T-helper 1 cell (primary cell): ENCODE measurements around the gene STRBP.
"Not testable (repeated sequence)": the region's sequence is repeated elsewhere in the genome, so short reads cannot be mapped to it uniquely, and the experiment has no call there.

Source experiments
- DNase-seq, 5 donors: peaks; one replicate each; pipeline ENCODE4 v3.0.0-alpha.2; 2012 to 2020

STRBP gene

DNA sequence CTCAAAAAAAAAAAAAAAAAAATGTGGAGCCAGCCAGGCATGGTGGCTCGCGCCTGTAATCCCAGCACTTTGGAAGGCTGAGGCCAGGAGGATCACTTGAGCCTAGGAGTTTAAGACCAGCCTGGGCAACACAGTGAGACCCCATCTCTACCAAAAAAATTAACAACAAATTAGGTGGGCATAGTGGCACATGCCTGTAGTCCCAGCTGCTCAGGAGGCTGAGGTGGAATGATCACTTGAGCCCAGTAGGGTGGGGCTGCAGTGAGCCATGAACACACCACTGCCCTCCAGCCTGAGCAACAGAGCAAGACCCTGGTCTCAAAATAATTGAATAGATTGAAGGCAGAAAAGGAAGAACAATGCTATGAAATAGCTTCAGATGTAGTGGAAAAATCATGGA lies 82.4 kb downstream of the STRBP start:
- not testable (repeated sequence) for DNase-seq

- no peak for DNase-seq
Observed at GRCh38 chr9:123176949-123177348, 91.4 kb downstream of the STRBP start.

DNA sequence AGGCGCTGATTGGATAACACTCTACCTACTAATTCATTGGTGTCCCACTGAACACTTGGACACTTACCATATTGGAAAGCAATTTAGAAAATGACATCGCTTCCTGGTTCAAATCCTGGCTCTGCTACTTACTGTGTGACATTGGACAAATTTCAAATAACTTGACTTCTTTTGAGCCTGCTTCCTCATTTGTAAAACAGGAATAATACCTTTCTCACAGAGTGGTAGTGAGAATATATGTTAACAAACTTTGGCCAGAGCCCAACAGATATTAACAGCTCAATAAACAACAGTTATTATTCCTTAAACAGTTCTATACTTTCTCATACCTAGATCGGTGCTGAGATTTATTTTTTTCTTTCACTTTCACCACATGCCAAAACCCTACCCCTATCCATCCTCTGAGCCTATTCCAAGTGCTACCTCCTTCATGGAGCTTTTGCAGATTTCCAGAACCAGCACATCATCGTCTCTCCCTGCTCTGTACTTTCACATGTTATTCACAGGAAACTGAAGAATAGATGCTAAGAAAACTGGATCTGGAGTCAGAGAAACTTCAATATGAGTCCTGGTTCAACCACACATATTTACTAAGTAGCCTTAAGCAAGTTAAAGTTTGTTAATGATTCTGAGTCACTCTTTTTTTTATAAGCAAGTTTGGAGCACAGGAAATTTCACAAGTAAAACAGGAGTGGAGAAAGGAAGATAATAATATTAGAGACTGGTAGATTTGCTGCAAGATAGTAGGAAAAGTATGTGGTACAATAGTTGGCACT lies 92.3 kb downstream of the STRBP start:
- DNase-seq: no peak

GRCh38 chr9:123174887-123175518 lies 93.4 kb downstream of the STRBP start:
- no peak for DNase-seq

DNA sequence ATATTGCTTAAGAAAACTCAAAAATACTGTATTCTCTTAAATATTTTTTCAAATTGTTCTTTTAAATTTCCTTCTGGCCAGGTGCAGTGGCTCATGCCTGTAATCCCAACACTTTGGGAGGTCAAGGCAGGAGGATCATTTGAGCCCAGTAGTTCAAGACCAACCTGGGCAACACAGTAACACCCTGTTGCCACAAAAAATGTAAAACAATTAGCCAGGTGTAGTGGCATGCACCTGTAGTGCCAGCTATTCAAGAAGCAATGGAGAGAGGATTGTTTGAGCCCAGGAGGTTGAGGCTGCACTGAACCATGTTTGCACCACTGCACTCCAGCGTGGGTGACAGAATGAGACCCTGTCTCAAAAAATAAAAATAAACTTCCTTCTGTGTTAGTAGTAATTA lies 94.3 kb downstream of the STRBP start:
- DNase-seq: no peak

- DNase-seq: no peak
Observed at GRCh38 chr9:123169926-123170325, 98.5 kb downstream of the STRBP start.

DNA sequence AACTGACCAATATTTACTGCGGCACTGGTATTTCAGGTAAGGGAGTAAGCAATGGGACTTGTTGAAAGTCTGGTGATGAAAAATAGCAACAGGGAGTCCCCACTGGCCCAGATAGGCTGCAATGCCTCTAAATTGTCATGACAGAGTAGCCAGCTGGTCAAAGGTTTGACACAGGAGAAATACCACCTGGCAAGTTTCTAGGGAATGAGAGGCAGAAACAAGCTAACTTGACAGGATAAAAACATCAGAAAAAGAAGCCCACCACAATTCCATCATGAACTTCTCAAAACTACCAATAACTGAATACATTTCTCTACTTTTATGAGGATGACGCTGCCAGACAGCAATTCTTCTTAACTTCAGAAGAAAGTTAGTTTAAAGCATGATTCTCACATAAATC lies 99.8 kb downstream of the STRBP start:
- no peak for DNase-seq

DNA sequence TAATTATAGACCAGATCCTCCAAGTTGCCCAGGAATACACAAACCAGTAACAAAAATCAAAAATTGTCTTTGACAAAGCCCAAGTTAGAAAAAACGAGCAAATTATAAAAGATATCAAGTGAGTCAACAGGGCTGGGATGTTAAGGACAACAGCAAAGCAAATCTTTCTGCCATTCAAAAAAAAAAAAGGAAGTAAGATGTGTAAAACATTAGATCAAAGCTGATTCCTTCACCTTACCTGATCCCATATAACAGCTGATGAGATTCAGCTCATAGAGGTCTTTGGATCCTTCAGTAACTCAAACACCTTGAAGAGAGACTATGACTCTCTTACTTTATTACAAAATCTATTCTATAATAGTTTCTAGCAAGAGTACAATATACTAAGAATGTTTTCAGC lies 100.9 kb downstream of the STRBP start:
- no peak for DNase-seq

DNA sequence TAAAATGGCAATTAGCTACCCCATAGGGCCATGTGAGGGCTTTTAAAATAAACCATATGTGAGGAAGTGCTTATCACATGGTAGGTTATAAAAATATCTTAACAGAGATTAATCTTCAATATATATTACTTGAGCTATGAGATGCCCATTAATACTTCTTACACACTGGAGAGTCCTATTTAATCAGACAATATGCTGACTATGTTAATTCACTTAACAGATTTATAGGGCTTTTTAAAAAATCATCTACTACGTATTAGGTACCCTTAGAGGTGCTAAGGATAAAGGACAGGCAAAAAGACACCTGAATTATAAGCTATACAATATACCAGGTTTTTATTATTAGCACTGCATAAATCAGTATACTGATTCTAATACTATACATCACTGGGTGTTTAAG lies 102.6 kb downstream of the STRBP start:
- DNase-seq: no peak

- DNase-seq: no peak
Observed at GRCh38 chr9:123164285-123164684, 104.1 kb downstream of the STRBP start.

DNA sequence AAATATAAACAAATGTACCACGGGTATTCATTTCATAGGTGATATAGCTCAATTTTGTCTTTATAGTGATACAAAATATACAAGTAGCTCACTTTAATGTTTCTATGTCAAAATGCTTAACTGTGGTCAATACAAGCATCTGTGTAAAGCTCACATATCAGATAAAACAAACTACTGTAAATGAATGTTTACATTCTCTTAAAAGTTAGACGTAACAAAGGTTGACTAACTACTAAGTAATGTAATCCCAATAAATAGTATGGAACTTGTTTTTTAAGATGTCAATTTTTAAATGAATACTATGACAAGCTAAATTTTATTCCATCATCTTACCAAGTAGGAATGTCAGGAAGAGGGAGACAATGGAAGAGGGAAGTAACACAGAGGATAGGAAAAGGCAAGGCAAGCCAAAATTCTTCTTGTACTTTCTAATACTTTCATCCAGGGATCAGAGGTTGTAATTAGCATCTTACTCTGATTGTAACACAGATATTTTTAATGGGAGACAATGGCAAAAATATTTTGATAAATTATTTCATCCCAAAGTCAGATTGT lies 105.5 kb downstream of the STRBP start:
- no peak for DNase-seq

GRCh38 chr9:123162360-123162759 lies 106.0 kb downstream of the STRBP start:
- no peak for DNase-seq

- DNase-seq: no peak
Observed at GRCh38 chr9:123157221-123157620, 111.2 kb downstream of the STRBP start.

DNA sequence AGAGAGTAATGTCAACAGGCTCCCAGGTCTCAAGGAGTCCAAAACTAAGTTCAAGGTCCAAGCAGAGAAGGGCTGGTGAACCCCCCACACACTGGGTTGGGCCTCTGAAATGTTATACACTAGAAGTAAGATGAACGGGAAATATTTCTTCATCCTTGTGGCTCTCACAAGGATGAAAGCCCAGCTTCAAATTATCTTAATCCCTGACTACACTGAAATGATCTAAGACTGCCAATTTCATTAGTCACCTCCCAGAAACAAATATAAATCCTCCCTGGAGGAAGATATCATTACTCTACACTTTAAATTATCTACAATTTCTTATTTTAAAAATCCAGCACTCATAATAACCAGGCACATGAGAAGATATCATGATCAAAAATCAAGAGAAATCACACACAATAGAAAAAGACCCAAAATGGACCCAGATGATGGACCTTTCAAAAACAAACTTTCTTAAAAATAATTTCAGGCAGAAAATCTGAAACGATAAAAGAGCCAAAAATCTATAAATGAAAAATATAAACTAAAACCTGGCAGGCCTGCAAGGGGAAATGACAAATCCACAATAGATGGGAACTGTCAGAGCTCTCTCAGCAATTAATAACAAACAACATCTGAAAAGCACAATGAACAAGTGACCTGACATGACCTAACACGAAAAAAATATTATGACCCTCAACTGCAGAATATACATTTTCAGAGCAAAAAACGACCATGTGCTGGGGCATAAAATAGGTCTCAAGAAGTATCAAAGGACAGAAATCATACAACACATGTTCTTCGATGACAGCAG lies 117.5 kb downstream of the STRBP start:
- DNase-seq: no peak

DNA sequence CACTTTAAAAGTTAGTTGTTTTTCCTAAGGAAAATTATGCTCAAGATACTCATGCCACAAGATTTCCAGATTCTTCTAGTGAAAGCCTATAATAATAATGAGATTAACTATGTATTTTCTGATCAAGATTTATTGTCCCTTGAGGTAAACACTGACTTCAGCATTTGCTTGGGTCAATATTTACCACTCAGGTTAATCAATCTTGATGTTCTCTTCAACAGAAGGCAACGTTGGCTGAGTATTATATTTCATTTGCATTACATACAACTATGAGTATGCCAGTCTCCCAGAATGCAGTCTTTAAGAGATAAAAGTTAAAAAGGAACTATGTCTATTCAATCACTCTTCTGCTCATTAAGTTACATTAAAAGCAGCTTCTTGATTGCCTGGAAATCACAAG lies 119.3 kb downstream of the STRBP start:
- DNase-seq: no peak

DNA sequence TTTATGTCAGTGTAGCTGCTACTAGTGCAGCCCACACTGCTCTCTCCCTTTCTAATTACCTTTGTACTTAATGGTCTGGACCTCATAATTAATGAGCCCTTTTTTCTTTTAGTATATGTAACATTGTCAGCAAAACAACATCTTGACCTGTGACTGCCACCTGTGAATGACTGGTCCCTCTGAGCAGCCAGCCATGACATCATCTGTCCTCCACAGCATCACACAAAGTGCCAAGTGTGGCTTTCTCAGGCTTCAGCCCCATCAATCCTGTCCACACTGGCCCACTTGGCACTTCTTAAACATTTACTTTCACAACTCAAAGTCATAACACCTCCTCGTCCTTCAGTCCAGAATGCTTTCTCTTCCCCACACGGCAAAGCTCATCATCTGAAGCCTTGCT lies 130.2 kb downstream of the STRBP start:
- DNase-seq: no peak

GRCh38 chr9:123135430-123135829 lies 133.0 kb downstream of the STRBP start:
- no peak for DNase-seq

- DNase-seq: no peak
Observed at GRCh38 chr9:123132696-123133095, 135.7 kb downstream of the STRBP start.

DNA sequence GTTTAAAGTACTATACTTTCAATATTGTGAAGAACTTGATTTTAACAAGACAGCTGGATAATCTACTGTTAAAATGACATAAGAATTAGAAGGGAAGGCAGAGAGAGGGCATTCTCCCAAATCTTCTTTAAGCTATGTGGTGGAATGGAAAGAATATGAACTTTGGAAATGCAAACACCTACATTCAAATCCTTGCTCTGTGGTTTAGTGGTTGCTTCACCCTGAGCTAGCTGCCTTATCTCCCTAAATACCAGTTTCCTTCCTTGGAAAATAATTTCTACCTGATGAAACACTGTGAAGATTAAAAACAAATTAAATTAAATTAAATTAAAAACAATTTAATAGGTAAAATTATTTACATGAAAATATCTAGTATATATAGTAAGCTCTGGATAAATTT lies 136.4 kb downstream of the STRBP start:
- no peak for DNase-seq

DNA sequence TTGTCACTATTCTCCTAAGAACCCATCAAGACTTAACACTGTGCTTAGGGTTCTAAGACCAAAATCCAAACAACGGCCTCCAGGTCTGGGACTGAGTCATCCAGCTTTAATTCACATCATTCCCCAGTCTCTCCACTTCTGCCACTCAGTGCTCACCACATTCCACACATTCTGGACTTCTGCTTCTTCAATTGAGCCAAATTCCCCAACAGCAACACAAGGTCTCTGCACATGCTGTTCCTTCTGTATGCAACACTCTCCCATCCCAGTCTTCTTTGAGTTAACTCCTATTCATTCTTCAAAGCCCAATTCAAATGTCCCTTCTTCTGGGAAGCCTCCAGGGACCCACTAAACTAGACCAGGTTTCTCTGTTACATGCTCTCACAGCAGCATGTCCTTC lies 137.1 kb downstream of the STRBP start:
- no peak for DNase-seq

DNA sequence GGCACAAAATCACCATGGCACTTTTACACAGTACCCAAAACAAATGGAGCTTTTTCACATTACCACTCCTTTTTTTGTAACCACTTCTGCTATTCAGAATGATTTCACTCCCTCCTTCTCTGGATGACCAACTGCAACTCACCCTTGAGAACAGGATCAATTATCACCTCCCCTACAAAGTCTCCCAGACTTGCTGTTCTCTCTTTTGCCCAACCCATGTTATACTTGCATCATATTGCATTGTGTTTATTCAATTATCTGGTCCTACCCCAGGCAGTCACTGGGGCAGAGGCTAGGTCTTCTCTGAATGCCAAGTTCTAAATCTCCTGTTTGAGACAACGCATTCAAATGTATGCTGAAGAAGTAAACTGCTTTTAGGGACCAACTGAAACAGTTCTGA lies 139.0 kb downstream of the STRBP start:
- no peak for DNase-seq

DNA sequence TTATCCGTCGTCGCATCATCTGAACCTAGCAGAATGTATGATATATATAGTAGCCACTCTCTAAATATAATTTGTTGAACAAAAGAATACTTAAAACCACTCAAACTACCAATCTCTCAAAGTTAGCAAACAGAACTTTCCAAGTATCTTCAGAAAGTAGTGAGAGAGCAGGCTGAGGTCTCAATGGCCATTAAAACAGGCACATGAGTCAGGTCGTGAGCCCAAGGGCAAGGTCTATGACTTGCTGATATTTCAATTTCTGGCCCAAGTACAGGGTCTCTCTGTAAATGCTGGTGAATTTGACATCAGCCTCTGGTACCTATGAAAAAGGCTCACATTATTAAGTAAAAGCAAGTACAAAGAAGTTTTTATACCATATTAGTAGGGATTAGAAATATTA lies 139.8 kb downstream of the STRBP start:
- no peak for DNase-seq

GRCh38 chr9:123127512-123128075 lies 140.8 kb downstream of the STRBP start:
- DNase-seq: no peak
